Measurements from ENCODE around the gene SHISA2.

DNA sequence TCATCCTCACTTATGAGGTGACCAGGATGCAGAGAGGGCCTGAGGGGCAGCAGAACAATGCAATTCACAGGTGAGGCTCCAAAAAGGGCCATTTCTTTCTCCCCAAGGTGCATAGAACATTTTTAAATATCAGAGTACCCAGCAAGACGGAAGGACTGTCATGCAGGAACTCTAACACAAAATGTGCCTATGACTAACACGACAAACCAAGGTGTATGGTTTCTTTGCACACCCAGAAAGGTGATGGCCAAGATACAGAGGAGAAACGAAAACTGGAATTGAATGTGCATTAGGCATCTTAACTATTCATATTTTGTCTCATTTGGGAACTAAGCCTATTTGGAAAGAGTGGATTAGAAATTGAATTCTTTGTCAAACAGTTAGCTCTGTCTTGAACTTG lies 29.9 kb downstream of the SHISA2 start:
- no peak for TF ChIP-seq PHF8 (IDR thresholded peaks at IDR 0.05; ENCODE audit: borderline replicate concordance, low read depth)
- TF ChIP-seq, protein P1, sequence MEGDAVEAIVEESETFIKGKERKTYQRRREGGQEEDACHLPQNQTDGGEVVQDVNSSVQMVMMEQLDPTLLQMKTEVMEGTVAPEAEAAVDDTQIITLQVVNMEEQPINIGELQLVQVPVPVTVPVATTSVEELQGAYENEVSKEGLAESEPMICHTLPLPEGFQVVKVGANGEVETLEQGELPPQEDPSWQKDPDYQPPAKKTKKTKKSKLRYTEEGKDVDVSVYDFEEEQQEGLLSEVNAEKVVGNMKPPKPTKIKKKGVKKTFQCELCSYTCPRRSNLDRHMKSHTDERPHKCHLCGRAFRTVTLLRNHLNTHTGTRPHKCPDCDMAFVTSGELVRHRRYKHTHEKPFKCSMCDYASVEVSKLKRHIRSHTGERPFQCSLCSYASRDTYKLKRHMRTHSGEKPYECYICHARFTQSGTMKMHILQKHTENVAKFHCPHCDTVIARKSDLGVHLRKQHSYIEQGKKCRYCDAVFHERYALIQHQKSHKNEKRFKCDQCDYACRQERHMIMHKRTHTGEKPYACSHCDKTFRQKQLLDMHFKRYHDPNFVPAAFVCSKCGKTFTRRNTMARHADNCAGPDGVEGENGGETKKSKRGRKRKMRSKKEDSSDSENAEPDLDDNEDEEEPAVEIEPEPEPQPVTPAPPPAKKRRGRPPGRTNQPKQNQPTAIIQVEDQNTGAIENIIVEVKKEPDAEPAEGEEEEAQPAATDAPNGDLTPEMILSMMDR (IDR thresholded peaks at IDR 0.05): no peak
- TF ChIP-seq KDM1A (IDR thresholded peaks at IDR 0.05; ENCODE audit: low read depth): no peak
- no peak for TF ChIP-seq RAD21 (conservative IDR thresholded peaks at IDR 0.05 in 1 of 2, IDR thresholded peaks at IDR 0.05 in 1 of 2)
- TF ChIP-seq, protein P2, sequence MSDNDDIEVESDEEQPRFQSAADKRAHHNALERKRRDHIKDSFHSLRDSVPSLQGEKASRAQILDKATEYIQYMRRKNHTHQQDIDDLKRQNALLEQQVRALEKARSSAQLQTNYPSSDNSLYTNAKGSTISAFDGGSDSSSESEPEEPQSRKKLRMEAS (IDR thresholded peaks at IDR 0.05): no peak
- TF ChIP-seq, protein P3, sequence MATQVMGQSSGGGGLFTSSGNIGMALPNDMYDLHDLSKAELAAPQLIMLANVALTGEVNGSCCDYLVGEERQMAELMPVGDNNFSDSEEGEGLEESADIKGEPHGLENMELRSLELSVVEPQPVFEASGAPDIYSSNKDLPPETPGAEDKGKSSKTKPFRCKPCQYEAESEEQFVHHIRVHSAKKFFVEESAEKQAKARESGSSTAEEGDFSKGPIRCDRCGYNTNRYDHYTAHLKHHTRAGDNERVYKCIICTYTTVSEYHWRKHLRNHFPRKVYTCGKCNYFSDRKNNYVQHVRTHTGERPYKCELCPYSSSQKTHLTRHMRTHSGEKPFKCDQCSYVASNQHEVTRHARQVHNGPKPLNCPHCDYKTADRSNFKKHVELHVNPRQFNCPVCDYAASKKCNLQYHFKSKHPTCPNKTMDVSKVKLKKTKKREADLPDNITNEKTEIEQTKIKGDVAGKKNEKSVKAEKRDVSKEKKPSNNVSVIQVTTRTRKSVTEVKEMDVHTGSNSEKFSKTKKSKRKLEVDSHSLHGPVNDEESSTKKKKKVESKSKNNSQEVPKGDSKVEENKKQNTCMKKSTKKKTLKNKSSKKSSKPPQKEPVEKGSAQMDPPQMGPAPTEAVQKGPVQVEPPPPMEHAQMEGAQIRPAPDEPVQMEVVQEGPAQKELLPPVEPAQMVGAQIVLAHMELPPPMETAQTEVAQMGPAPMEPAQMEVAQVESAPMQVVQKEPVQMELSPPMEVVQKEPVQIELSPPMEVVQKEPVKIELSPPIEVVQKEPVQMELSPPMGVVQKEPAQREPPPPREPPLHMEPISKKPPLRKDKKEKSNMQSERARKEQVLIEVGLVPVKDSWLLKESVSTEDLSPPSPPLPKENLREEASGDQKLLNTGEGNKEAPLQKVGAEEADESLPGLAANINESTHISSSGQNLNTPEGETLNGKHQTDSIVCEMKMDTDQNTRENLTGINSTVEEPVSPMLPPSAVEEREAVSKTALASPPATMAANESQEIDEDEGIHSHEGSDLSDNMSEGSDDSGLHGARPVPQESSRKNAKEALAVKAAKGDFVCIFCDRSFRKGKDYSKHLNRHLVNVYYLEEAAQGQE (IDR thresholded peaks at IDR 0.05): no peak
- no peak for TF ChIP-seq JUN (IDR thresholded peaks at IDR 0.05)
- no peak for TF ChIP-seq RARB (CRISPR knock-in tag; IDR thresholded peaks at IDR 0.05)
